Parathyroid adenoma (tissue), 2 donors: ENCODE measurements around the gene DKKL1.

Source experiments
- H2AFZ ChIP-seq: fragments of 300-600 bp; sonication (generic); one replicate; pipeline ENCODE4 v1.7.0; 2017; ENCODE audit warnings: antibody characterized with exemption, mild to moderate bottlenecking
- H3K27ac ChIP-seq: fragments of 300-600 bp; sonication (generic); one replicate; pipeline ENCODE4 v1.7.0; 2017
- H3K27me3 ChIP-seq: fragments of 300-600 bp; sonication (generic); one replicate; pipeline ENCODE4 v1.7.0; 2017; ENCODE audit warnings: low read length; ENCODE audit not compliant: control insufficient read depth, insufficient read depth
- H3K36me3 ChIP-seq: fragments of 300-600 bp; sonication (generic); one replicate; pipeline ENCODE4 v1.7.0; 2017; ENCODE audit warnings: low read length; ENCODE audit not compliant: control insufficient read depth, insufficient read depth
- H3K4me1 ChIP-seq: fragments of 300-600 bp; sonication (generic); one replicate; pipeline ENCODE4 v1.7.0; 2017; ENCODE audit warnings: control low read depth
- H3K4me2 ChIP-seq: fragments of 300-600 bp; sonication (generic); one replicate; pipeline ENCODE4 v1.7.0; 2017; ENCODE audit warnings: low read length
- H3K4me3 ChIP-seq: fragments of 300-600 bp; sonication (generic); one replicate; pipeline ENCODE4 v1.7.0; 2017; ENCODE audit warnings: low read depth, low read length
- H3K79me2 ChIP-seq: fragments of 300-600 bp; sonication (generic); one replicate; pipeline ENCODE4 v1.7.0; 2017; ENCODE audit warnings: control low read depth
- H3K9ac ChIP-seq: fragments of 300-600 bp; sonication (generic); one replicate; pipeline ENCODE4 v1.7.0; 2017; ENCODE audit warnings: mild to moderate bottlenecking
- H3K9me3 ChIP-seq: fragments of 300-600 bp; sonication (generic); one replicate; pipeline ENCODE4 v1.7.0; 2017; ENCODE audit warnings: low read length; ENCODE audit not compliant: control insufficient read depth
- TF ChIP-seq, protein P1 (sequence below): fragments of 300-600 bp; sonication (generic); IDR thresholded peaks from one replicate; pipeline ENCODE4 v1.7.0; 2017; ENCODE audit warnings: antibody characterized with exemption, mild to moderate bottlenecking
- donor health status: primary hyperparathyroidism.

The DKKL1 gene

DNA sequence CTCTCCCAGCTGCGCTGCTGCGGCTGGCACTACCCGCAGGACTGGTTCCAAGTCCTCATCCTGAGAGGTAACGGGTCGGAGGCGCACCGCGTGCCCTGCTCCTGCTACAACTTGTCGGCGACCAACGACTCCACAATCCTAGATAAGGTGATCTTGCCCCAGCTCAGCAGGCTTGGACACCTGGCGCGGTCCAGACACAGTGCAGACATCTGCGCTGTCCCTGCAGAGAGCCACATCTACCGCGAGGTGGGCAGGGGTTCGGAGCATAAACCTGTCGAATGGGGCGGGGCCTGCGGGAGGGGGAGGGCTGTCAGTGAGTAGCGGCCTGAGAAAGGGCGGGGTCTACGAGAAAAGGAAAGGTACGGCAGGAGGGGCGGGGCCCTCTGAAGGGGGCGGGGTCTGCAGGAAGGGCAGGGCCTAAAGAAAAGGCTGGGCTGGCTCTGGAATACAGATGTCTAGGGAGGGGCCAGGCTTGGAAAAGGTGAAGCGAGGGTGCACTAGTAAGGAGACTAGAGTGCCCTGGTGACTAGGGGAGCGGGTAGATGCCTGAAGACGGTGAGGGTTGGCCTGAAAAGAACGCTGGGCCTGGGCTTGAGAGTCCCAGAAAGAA lies 24.9 kb upstream of the DKKL1 start:
- TF ChIP-seq, protein P1, sequence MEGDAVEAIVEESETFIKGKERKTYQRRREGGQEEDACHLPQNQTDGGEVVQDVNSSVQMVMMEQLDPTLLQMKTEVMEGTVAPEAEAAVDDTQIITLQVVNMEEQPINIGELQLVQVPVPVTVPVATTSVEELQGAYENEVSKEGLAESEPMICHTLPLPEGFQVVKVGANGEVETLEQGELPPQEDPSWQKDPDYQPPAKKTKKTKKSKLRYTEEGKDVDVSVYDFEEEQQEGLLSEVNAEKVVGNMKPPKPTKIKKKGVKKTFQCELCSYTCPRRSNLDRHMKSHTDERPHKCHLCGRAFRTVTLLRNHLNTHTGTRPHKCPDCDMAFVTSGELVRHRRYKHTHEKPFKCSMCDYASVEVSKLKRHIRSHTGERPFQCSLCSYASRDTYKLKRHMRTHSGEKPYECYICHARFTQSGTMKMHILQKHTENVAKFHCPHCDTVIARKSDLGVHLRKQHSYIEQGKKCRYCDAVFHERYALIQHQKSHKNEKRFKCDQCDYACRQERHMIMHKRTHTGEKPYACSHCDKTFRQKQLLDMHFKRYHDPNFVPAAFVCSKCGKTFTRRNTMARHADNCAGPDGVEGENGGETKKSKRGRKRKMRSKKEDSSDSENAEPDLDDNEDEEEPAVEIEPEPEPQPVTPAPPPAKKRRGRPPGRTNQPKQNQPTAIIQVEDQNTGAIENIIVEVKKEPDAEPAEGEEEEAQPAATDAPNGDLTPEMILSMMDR, result no peak
- Histone ChIP-seq H3K36me3 (no peaks in the 10 kb centered on the region), H3K79me2 (no peaks in the 10 kb centered on the region), H3K9me3 (no peaks in the 10 kb centered on the region), H2AFZ (peak overlapping the region; percentile 89), H3K27me3 (no peaks in the 10 kb centered on the region), H3K4me3 (peak overlapping the region; percentile 58), H3K27ac (peak overlapping the region; percentile 42), H3K4me2 (peak overlapping the region; percentile 95), H3K9ac (no peak overlapping the region), H3K4me1 (peaks cover 6% of the 10 kb centered on the region)

DNA sequence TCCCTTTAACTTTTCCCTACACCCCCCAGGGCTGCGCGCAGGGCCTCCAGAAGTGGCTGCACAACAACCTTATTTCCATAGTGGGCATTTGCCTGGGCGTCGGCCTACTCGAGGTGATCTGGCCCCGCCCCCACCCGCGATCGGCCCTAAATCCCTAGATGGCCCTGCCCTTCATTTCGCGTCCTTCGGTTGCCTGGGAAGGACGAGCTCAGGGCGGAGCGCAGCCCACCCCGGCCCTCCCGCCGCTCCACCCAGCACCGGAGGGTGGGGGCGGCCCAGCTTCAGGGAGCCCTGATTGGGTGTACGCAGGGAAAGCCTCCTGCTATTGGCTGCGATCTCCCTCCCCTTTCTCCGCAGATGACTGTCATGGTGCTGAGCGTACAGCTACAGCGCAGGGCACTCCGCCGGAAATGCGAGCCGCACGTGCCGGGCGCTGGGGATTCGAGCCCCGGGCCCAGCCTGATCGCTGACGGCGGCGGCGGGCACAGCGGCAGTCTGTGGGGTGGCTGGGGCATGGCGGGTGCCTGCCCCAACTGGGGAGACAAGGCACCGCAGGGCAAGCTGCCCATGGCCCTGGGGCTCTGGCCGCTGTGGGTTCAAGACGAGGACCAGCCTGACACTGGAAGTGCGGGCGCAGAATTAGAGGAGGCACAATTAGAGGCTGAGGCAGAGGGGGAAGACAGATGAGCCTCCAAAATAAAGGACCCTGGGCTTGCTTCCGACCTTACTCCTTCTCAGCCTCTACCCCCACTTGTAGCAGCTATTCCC lies 24.2 kb upstream of the DKKL1 start:
- H3K27ac ChIP-seq, result peak overlapping the region; percentile 67
- no peak overlapping the region for H3K9ac ChIP-seq
- TF ChIP-seq, protein P1, result no peak

DNA sequence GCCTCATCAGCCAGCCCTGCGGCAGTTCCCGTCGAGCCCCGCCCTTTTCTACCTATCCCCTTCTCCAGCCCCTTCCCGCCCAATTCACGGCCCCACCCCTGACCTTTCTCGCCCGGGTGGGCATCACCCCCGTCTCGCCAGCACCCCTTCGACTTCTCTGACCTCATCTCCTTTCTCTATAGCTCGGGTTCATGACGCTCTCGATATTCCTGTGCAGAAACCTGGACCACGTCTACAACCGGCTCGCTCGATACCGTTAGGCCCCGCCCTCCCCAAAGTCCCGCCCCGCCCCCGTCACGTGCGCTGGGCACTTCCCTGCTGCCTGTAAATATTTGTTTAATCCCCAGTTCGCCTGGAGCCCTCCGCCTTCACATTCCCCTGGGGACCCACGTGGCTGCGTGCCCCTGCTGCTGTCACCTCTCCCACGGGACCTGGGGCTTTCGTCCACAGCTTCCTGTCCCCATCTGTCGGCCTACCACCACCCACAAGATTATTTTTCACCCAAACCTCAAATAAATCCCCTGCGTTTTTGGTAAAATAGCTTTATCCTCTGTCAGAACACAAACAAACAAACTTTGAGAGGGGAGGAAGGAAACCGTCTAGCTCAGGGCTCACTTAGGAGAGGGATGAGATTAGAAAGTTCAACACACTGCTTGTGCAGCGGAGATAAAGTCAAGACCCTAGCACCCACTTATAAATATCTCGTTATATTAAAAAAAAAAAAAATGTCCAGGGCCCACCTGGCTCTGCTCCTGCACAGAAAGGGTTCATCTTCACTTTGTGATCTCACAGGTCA lies 23.4 kb upstream of the DKKL1 start:
- H2AFZ ChIP-seq, result peak overlapping the region; percentile 89
- TF ChIP-seq, protein P1, result no peak
- no peak overlapping the region for H3K9ac ChIP-seq

More for the DNA sequence above, 24.2 kb upstream of the DKKL1 start:
- Histone ChIP-seq H3K36me3 (no peaks in the 10 kb centered on the region), H3K4me3 (peak overlapping the region; percentile 58), H3K9me3 (no peaks in the 10 kb centered on the region), H3K79me2 (no peaks in the 10 kb centered on the region), H2AFZ (peak overlapping the region; percentile 89), H3K27me3 (no peaks in the 10 kb centered on the region), H3K4me1 (peaks cover 6% of the 10 kb centered on the region), H3K4me2 (peak overlapping the region; percentile 95)

DNA sequence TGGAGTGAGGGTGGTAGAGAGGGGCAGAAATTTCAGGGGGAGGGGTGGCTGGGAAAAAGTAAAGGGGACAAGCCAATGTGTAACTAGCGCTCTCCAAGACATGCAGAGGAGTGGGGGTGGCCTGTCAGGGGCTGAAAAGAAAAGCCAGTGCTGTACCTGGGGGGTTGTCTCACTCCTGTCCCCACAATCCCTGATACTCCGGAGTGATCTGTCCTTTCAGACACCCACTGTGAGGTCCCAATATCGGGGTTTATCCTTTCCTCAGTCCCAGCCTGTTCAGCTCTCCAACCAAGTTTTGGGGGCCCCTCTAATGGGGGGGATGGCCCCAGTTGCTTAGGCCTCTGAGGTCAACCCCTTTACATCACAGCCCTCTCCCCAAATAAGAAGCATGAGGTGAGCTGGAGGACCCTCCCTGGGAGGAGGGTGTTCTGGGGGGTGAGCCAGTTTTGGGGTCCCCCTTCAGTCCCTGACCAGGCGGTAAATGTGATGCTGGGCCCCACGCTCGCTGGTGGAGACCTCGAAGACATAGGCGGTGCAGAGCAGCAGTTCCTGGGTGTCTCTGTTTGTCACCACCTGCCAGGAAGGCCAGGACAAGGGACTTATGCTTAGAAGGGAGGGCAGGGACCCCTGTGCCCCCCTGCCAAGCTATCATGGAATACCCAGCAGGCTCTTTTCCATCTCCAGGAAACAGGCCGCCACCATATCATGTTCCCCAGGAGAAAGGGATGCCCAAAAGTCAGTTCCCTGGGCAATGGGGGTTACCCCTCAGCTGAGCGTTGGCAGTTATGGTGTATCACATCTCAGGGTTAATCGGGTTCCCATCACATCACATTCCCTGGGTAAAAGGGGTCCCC lies 22.6 kb upstream of the DKKL1 start:
- Histone ChIP-seq H3K4me3 (no peak overlapping the region), H3K36me3 (no peaks in the 10 kb centered on the region), H3K27ac (peak overlapping the region; percentile 15)

More for the DNA sequence above, 23.4 kb upstream of the DKKL1 start:
- peak overlapping the region; percentile 67 for H3K27ac ChIP-seq
- no peaks in the 10 kb centered on the region for H3K79me2 ChIP-seq
- peak overlapping the region; percentile 71 for H3K4me2 ChIP-seq
- H3K27me3 ChIP-seq, result no peaks in the 10 kb centered on the region
- no peaks in the 10 kb centered on the region for H3K36me3 ChIP-seq
- peaks cover 6% of the 10 kb centered on the region for H3K4me1 ChIP-seq
- peak overlapping the region; percentile 58 for H3K4me3 ChIP-seq
- no peaks in the 10 kb centered on the region for H3K9me3 ChIP-seq

More for the DNA sequence above, 22.6 kb upstream of the DKKL1 start:
- no peaks in the 10 kb centered on the region for H3K27me3 ChIP-seq
- TF ChIP-seq, protein P1, result no peak
- peaks cover 6% of the 10 kb centered on the region for H3K4me1 ChIP-seq
- no peaks in the 10 kb centered on the region for H3K79me2 ChIP-seq
- H3K9ac ChIP-seq, result no peak overlapping the region
- H2AFZ ChIP-seq, result no peak overlapping the region
- no peak overlapping the region for H3K4me2 ChIP-seq
- H3K9me3 ChIP-seq, result no peaks in the 10 kb centered on the region
